RWPE2 (cell line): ENCODE measurements around the gene ZNF426.

Experiments
- ATAC-seq: fragments of 200-7000 bp; cut with Tn5 transposase; 3 replicates; pipeline ENCODE4 v1.9.1; 2021; ENCODE audit warnings: low read depth
- DNase-seq: peaks from one replicate; pipeline ENCODE4 v3.0.0-alpha.2; 2020; ENCODE audit warnings: low spot score
- H3K27ac ChIP-seq: fragments of 450-650 bp; 2 replicates; pipeline ENCODE4 v1.5.1; 2017; ENCODE audit warnings: mild to moderate bottlenecking; ENCODE audit not compliant: poor library complexity, severe bottlenecking
- H3K27me3 ChIP-seq: fragments of 250-450 bp; sonication (Bioruptor Pico); 2 replicates; pipeline ENCODE4 v1.5.1; 2021; ENCODE audit warnings: mild to moderate bottlenecking, moderate library complexity; ENCODE audit not compliant: insufficient read depth, poor library complexity, severe bottlenecking
- H3K36me3 ChIP-seq: fragments of 250-450 bp; sonication (Bioruptor Pico); 2 replicates; pipeline ENCODE4 v1.5.1; 2020; ENCODE audit warnings: low read depth, mild to moderate bottlenecking, moderate library complexity
- H3K4me1 ChIP-seq: fragments of 250-450 bp; sonication (Bioruptor Pico); 2 replicates; pipeline ENCODE4 v1.5.1; 2021; ENCODE audit warnings: mild to moderate bottlenecking, moderate library complexity; ENCODE audit not compliant: insufficient read depth, poor library complexity, severe bottlenecking
- H3K4me3 ChIP-seq: fragments of 250-450 bp; sonication (Bioruptor Pico); 2 replicates; pipeline ENCODE4 v1.5.1; 2021; ENCODE audit warnings: mild to moderate bottlenecking, moderate library complexity; ENCODE audit not compliant: severe bottlenecking
- H3K9me3 ChIP-seq: fragments of 250-450 bp; sonication (Bioruptor Pico); 2 replicates; pipeline ENCODE4 v1.5.1; 2021; ENCODE audit warnings: mild to moderate bottlenecking, moderate library complexity; ENCODE audit not compliant: severe bottlenecking
- CTCF ChIP-seq: fragments of 450-650 bp; IDR thresholded peaks from one replicate; pipeline ENCODE4 v1.5.1; 2017; ENCODE audit warnings: mild to moderate bottlenecking, moderate library complexity; ENCODE audit not compliant: poor library complexity, severe bottlenecking

The ZNF426 gene

GRCh38 chr19:9474975-9475374 lies 63.5 kb downstream of the ZNF426 start:
- no peak for TF ChIP-seq CTCF
- Histone ChIP-seq H3K9me3 (peaks cover 2% of the 10 kb centered on the region), H3K27me3 (no peaks in the 10 kb centered on the region), H3K36me3 (no peaks in the 10 kb centered on the region), H3K27ac (no peak overlapping the region), H3K4me1 (no peaks in the 10 kb centered on the region), H3K4me3 (no peak overlapping the region)
- DNase-seq (no peak), ATAC-seq (0 out of 3 replicates have a peak, but pooled peaks have one; percentile 21)
